ENCODE results near the gene UBAC1. TPM values are rescaled to one million over a fixed set of nuclear protein-coding genes. Genes with fewer than 3 reads are reported as not detected.

The UBAC1 gene
- total and polyA plus RNA-seq, 9 of the 15 experiments (the other 6 are each of a cell fraction or from before 2014, with no cell fraction given): 94.0 to 399 (median 228) TPM

DNA sequence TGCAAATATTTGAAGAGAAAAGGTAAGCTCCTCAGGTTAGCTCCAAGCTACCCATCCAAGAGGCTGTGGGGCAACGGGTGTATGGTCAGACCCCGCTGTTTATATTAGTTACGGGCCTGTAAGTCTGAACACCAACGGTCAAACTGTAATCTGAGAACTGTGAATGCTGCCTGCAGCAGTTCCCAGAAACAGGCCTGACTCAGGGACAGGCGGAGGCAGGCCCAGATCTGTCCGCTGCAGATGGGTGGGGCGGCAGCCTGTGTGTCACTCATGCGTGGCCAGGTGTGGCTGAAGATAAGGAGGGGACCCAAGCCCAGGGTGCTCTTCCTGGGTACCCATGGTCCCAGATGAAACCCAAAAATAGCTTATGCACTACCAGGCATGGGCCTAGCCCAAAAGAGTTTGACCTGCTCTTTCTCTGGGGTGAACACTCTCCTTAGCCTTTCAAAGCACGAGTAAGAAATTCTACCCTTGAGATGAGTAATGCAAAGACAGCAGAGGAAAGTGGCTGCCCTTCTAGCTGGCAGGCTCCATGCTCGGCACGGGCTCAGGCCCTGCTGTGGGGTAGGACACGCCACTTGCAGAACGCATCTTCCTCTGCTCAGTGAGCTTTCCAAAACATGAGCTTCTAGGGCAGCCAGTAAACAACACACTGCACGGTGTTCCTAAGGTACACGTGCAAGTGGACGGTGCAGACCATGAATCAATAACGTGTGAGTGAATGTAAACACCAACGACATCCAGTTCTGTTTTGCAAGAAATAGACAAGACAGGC is 9.1 kb downstream of the UBAC1 start (continued):
- TF ChIP-seq, protein P1, sequence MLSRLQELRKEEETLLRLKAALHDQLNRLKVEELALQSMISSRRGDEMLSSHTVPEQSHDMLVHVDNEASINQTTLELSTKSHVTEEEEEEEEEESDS (CRISPR knock-in tag; IDR thresholded peaks at IDR 0.05): no peak
- TF ChIP-seq HDAC8 (tag; IDR thresholded peaks at IDR 0.05) (no peak), NCOA2 (IDR thresholded peaks at IDR 0.05; ENCODE audit: partially characterized antibody in 2 of 2) (no peak), ZNF197 (CRISPR knock-in tag; IDR thresholded peaks at IDR 0.05; ENCODE audit: low read depth) (peak; percentile 77), FUS (optimal IDR thresholded peaks at IDR 0.05; ENCODE audit: low read depth, low read length) (no peak), FOSL1 (tag; conservative IDR thresholded peaks at IDR 0.05) (peak; percentile 97), TGIF2 (CRISPR knock-in tag; IDR thresholded peaks at IDR 0.05) (no peak), ZSCAN32 (CRISPR knock-in tag; IDR thresholded peaks at IDR 0.05) (no peak), ZNF551 (CRISPR knock-in tag; IDR thresholded peaks at IDR 0.05) (no peak)
- TF ChIP-seq, protein P2, sequence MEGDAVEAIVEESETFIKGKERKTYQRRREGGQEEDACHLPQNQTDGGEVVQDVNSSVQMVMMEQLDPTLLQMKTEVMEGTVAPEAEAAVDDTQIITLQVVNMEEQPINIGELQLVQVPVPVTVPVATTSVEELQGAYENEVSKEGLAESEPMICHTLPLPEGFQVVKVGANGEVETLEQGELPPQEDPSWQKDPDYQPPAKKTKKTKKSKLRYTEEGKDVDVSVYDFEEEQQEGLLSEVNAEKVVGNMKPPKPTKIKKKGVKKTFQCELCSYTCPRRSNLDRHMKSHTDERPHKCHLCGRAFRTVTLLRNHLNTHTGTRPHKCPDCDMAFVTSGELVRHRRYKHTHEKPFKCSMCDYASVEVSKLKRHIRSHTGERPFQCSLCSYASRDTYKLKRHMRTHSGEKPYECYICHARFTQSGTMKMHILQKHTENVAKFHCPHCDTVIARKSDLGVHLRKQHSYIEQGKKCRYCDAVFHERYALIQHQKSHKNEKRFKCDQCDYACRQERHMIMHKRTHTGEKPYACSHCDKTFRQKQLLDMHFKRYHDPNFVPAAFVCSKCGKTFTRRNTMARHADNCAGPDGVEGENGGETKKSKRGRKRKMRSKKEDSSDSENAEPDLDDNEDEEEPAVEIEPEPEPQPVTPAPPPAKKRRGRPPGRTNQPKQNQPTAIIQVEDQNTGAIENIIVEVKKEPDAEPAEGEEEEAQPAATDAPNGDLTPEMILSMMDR (IDR thresholded peaks at IDR 0.05 in 2 of 3, conservative IDR thresholded peaks at IDR 0.05 in 1 of 3; ENCODE audit: insufficient read depth in 2 of 3, low read depth in 1 of 3, low read length in 3 of 3): no peak
- TF ChIP-seq, protein P3, sequence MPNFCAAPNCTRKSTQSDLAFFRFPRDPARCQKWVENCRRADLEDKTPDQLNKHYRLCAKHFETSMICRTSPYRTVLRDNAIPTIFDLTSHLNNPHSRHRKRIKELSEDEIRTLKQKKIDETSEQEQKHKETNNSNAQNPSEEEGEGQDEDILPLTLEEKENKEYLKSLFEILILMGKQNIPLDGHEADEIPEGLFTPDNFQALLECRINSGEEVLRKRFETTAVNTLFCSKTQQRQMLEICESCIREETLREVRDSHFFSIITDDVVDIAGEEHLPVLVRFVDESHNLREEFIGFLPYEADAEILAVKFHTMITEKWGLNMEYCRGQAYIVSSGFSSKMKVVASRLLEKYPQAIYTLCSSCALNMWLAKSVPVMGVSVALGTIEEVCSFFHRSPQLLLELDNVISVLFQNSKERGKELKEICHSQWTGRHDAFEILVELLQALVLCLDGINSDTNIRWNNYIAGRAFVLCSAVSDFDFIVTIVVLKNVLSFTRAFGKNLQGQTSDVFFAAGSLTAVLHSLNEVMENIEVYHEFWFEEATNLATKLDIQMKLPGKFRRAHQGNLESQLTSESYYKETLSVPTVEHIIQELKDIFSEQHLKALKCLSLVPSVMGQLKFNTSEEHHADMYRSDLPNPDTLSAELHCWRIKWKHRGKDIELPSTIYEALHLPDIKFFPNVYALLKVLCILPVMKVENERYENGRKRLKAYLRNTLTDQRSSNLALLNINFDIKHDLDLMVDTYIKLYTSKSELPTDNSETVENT (CRISPR knock-in tag; IDR thresholded peaks at IDR 0.05): peak; percentile 19; the same call in 1 of the 2 replicates
- TF ChIP-seq, protein P4, sequence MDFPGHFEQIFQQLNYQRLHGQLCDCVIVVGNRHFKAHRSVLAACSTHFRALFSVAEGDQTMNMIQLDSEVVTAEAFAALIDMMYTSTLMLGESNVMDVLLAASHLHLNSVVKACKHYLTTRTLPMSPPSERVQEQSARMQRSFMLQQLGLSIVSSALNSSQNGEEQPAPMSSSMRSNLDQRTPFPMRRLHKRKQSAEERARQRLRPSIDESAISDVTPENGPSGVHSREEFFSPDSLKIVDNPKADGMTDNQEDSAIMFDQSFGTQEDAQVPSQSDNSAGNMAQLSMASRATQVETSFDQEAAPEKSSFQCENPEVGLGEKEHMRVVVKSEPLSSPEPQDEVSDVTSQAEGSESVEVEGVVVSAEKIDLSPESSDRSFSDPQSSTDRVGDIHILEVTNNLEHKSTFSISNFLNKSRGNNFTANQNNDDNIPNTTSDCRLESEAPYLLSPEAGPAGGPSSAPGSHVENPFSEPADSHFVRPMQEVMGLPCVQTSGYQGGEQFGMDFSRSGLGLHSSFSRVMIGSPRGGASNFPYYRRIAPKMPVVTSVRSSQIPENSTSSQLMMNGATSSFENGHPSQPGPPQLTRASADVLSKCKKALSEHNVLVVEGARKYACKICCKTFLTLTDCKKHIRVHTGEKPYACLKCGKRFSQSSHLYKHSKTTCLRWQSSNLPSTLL (IDR thresholded peaks at IDR 0.05): no peak
- TF ChIP-seq, protein P5, sequence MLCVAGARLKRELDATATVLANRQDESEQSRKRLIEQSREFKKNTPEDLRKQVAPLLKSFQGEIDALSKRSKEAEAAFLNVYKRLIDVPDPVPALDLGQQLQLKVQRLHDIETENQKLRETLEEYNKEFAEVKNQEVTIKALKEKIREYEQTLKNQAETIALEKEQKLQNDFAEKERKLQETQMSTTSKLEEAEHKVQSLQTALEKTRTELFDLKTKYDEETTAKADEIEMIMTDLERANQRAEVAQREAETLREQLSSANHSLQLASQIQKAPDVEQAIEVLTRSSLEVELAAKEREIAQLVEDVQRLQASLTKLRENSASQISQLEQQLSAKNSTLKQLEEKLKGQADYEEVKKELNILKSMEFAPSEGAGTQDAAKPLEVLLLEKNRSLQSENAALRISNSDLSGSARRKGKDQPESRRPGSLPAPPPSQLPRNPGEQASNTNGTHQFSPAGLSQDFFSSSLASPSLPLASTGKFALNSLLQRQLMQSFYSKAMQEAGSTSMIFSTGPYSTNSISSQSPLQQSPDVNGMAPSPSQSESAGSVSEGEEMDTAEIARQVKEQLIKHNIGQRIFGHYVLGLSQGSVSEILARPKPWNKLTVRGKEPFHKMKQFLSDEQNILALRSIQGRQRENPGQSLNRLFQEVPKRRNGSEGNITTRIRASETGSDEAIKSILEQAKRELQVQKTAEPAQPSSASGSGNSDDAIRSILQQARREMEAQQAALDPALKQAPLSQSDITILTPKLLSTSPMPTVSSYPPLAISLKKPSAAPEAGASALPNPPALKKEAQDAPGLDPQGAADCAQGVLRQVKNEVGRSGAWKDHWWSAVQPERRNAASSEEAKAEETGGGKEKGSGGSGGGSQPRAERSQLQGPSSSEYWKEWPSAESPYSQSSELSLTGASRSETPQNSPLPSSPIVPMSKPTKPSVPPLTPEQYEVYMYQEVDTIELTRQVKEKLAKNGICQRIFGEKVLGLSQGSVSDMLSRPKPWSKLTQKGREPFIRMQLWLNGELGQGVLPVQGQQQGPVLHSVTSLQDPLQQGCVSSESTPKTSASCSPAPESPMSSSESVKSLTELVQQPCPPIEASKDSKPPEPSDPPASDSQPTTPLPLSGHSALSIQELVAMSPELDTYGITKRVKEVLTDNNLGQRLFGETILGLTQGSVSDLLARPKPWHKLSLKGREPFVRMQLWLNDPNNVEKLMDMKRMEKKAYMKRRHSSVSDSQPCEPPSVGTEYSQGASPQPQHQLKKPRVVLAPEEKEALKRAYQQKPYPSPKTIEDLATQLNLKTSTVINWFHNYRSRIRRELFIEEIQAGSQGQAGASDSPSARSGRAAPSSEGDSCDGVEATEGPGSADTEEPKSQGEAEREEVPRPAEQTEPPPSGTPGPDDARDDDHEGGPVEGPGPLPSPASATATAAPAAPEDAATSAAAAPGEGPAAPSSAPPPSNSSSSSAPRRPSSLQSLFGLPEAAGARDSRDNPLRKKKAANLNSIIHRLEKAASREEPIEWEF (CRISPR knock-in tag; IDR thresholded peaks at IDR 0.05): peak; percentile 80; the same call in 1 of the 2 replicates
